Uterine smooth muscle cell (primary cell): ENCODE results near the gene PALMD. TPM values are rescaled to one million over a fixed set of nuclear protein-coding genes. Genes with fewer than 3 reads are reported as not detected.

Source experiments
- total RNA-seq: library from RNA; depleted of rRNA; stranded (reverse); fragments of >200 nt; gene quantifications from 2 replicates; pipeline ENCODE4 v1.2.3, GENCODE V29; 2014

The PALMD gene, protein sequence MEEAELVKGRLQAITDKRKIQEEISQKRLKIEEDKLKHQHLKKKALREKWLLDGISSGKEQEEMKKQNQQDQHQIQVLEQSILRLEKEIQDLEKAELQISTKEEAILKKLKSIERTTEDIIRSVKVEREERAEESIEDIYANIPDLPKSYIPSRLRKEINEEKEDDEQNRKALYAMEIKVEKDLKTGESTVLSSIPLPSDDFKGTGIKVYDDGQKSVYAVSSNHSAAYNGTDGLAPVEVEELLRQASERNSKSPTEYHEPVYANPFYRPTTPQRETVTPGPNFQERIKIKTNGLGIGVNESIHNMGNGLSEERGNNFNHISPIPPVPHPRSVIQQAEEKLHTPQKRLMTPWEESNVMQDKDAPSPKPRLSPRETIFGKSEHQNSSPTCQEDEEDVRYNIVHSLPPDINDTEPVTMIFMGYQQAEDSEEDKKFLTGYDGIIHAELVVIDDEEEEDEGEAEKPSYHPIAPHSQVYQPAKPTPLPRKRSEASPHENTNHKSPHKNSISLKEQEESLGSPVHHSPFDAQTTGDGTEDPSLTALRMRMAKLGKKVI
- 0.37 and 0.55 TPM in 2 replicates for total RNA-seq

GRCh38 chr1:99645699-99646531 is at the start of gene PALMD:
Gene PALMD, plus strand, starts transcription at chr1:99646113. Its CDS starts 205 bp downstream, at chr1:99646318.

Other genes with a start within 250 kb of the PALMD start
- 40.3 and 54.1 TPM in 2 replicates for gene FRRS1, start 120.5 kb downstream of the PALMD start, total RNA-seq
- 11.4 and 13.0 TPM in 2 replicates for gene AGL, start 204.2 kb downstream of the PALMD start, total RNA-seq